Measurements from ENCODE around the gene CCR6.

GRCh38 chr6:167125855-167126349 is 3.0 kb downstream of the CCR6 start:
- TF ChIP-seq CTCF (conservative IDR thresholded peaks at IDR 0.05; ENCODE audit: low read length) (no peak), EZH2phosphoT487 (IDR thresholded peaks at IDR 0.05; ENCODE audit: borderline replicate concordance, low read depth, low read length) (no peak)

All from OCI-LY7 (cell line).